Keratinocyte (primary cell): ENCODE results near the gene CACNA2D2. TPM values are rescaled to one million over a fixed set of nuclear protein-coding genes. Genes with fewer than 3 reads are reported as not detected.
A peak's percentile ranks its signal among the peaks of the same experiment; 100 is the strongest.

Experiments
- DNase-seq: peaks from one replicate; pipeline ENCODE4 v3.0.0-alpha.2; 2011; ENCODE audit warnings: low read depth, missing footprints, low spot score
- FAIRE-seq: peaks from 2 replicates; lab custom pipeline; 2011; peaks lifted over from hg19 to GRCh38; lab: Jason Lieb, UNC
- H2AFZ ChIP-seq: 2 replicates; pipeline ENCODE4 v1.6.0; 2012; ENCODE audit warnings: low read length, control low read depth, inconsistent platforms; ENCODE audit not compliant: control insufficient read depth
- H3K27ac ChIP-seq: 2 replicates; pipeline ENCODE4 v1.5.1; 2011; ENCODE audit warnings: low read length; ENCODE audit not compliant: control insufficient read depth, insufficient read depth
- H3K27me3 ChIP-seq: 3 replicates; pipeline ENCODE4 v1.6.0; 2011; ENCODE audit warnings: low read length; ENCODE audit not compliant: control insufficient read depth, insufficient read depth; ENCODE audit errors: extremely low read depth
- H3K36me3 ChIP-seq, 2 experiments: 2 replicates in 1 of 2; 3 replicates in 1 of 2; pipeline ENCODE4 v1.5.1; 2011; ENCODE audit warnings: low read length in 2 of 2, mild to moderate bottlenecking in 1 of 2; ENCODE audit not compliant: control insufficient read depth in 2 of 2, insufficient read depth in 2 of 2; ENCODE audit errors: extremely low read depth in 1 of 2
- H3K4me1 ChIP-seq: 3 replicates; pipeline ENCODE4 v1.5.1; 2011; ENCODE audit warnings: low read length; ENCODE audit not compliant: control insufficient read depth, insufficient read depth; ENCODE audit errors: extremely low read depth
- H3K4me2 ChIP-seq: 3 replicates; pipeline ENCODE4 v1.6.0; 2011; ENCODE audit warnings: low read depth, low read length; ENCODE audit not compliant: control insufficient read depth, insufficient read depth; ENCODE audit errors: extremely low read depth
- H3K4me3 ChIP-seq, 3 experiments: fragments of 200-600 bp in 1 of 3; sonication (generic) in 1 of 3; 2 replicates in 2 of 3; 3 replicates in 1 of 3; pipeline ENCODE4 v1.5.1; 2011 to 2016; ENCODE audit warnings: low read length in 3 of 3, mild to moderate bottlenecking in 3 of 3, control low read depth in 2 of 3, inconsistent platforms in 1 of 3, low read depth in 1 of 3, mixed read lengths in 1 of 3, mixed run types in 1 of 3, moderate library complexity in 1 of 3; ENCODE audit not compliant: control insufficient read depth in 2 of 3, insufficient read depth in 2 of 3; ENCODE audit errors: extremely low read depth in 1 of 3
- H3K79me2 ChIP-seq: 2 replicates; pipeline ENCODE4 v1.6.0; 2012; ENCODE audit warnings: low read length; ENCODE audit not compliant: control insufficient read depth, insufficient read depth
- H3K9ac ChIP-seq: 3 replicates; pipeline ENCODE4 v1.6.0; 2011; ENCODE audit warnings: low read length; ENCODE audit not compliant: control insufficient read depth, insufficient read depth; ENCODE audit errors: extremely low read depth
- H3K9me1 ChIP-seq: 3 replicates; pipeline ENCODE4 v1.6.0; 2011; ENCODE audit warnings: low read length; ENCODE audit not compliant: control insufficient read depth, insufficient read depth; ENCODE audit errors: extremely low read depth
- H3K9me3 ChIP-seq: 2 replicates; pipeline ENCODE4 v1.5.1; 2012; ENCODE audit warnings: low read depth, low read length; ENCODE audit not compliant: control insufficient read depth
- H4K20me1 ChIP-seq: 3 replicates; pipeline ENCODE4 v1.6.0; 2011; ENCODE audit warnings: low read length; ENCODE audit not compliant: control insufficient read depth, insufficient read depth; ENCODE audit errors: extremely low read depth
- CTCF ChIP-seq, 3 experiments: IDR thresholded peaks in 1 of 3; conservative IDR thresholded peaks in 1 of 3; optimal IDR thresholded peaks in 1 of 3; 2 replicates in 2 of 3; 3 replicates in 1 of 3; pipeline versions ENCODE3 to v1.5.1; 2011; ENCODE audit warnings: low read length in 3 of 3, mild to moderate bottlenecking in 3 of 3, moderate library complexity in 2 of 3, control low read depth in 1 of 3, inconsistent platforms in 1 of 3; ENCODE audit not compliant: insufficient read depth in 2 of 3; ENCODE audit errors: extremely low read depth in 1 of 3
- EZH2 ChIP-seq: IDR thresholded peaks from one replicate; pipeline ENCODE4 v1.6.1; 2012; ENCODE audit warnings: inconsistent platforms, mild to moderate bottlenecking, low read length, moderate library complexity
- dilution Hi-C: fragments of 300-500 bp; cut with MboI; formaldehyde crosslinking; loops from one replicate; pipeline ENCODE4 v1.7.0; 2020; ENCODE audit warnings: low sequenced_read_pairs; ENCODE audit not compliant: extremely low pct_ligation_motif_present
- polyA plus RNA-seq, 5 experiments: library from polyadenylated mRNA; depleted of rRNA in 3 of 5; stranded (reverse) in 3 of 5; stranded (forward) in 1 of 5; unstranded in 1 of 5; fragments of >200 nt; gene quantifications; 1 replicate in 1 of 5; 2 replicates in 3 of 5; 3 replicates in 1 of 5; pipeline versions ENCODE4 v1.2.1 to v1.2.3, GENCODE V29; 2011 to 2012; ENCODE audit warnings: missing spikeins in 2 of 5, low read depth in 1 of 5, low replicate concordance in 1 of 5

The CACNA2D2 gene
- polyA plus RNA-seq, 1 donor (not counting 4 experiments of a cell fraction or from before 2014, with no cell fraction given) = 0.04 TPM

- no peaks in the 10 kb centered on the region for H3K9me3 ChIP-seq
- no peak for FAIRE-seq
- dilution Hi-C loops = no loop called here
- H3K36me3 ChIP-seq = peaks cover 26 to 30% of the 10 kb centered on the region in 2 experiments
- no peak for DNase-seq
- peak overlapping the region in 2 of 3 experiments; percentile 78 to 88 for H3K4me3 ChIP-seq
- H4K20me1 ChIP-seq = peaks cover 6% of the 10 kb centered on the region
- H3K79me2 ChIP-seq = peaks cover 57% of the 10 kb centered on the region
- H3K9me1 ChIP-seq = peaks cover 2% of the 10 kb centered on the region
- no peak for TF ChIP-seq EZH2
- H2AFZ ChIP-seq = no peak overlapping the region
- peak overlapping the region; percentile 88 for H3K4me2 ChIP-seq
- no peak overlapping the region for H3K9ac ChIP-seq
- peaks cover 35% of the 10 kb centered on the region for H3K4me1 ChIP-seq
- no peaks in the 10 kb centered on the region for H3K27me3 ChIP-seq
- no peak overlapping the region for H3K27ac ChIP-seq
Measured at GRCh38 chr3:50355829-50356552, 147.4 kb downstream of the CACNA2D2 start.

GRCh38 chr3:50354850-50355249, 148.6 kb downstream of the CACNA2D2 start:
- dilution Hi-C loops = no loop called here
- H3K9me3 ChIP-seq = no peaks in the 10 kb centered on the region
- H2AFZ ChIP-seq = no peak overlapping the region
- H3K9me1 ChIP-seq = peaks cover 2% of the 10 kb centered on the region
- no peak overlapping the region for H3K4me3 ChIP-seq
- H3K4me2 ChIP-seq = no peak overlapping the region
- no peak overlapping the region for H3K9ac ChIP-seq
- TF ChIP-seq CTCF (optimal IDR thresholded peaks at IDR 0.05 in 1 of 3, IDR thresholded peaks at IDR 0.05 in 1 of 3, conservative IDR thresholded peaks at IDR 0.05 in 1 of 3; ENCODE audit: extremely low read depth in 1 of 3, insufficient read depth in 2 of 3, low read length in 3 of 3) = no peak
- TF ChIP-seq EZH2 = no peak
- H3K36me3 ChIP-seq = peaks cover 26 to 30% of the 10 kb centered on the region in 2 experiments
- H3K4me1 ChIP-seq = peaks cover 41% of the 10 kb centered on the region
- no peaks in the 10 kb centered on the region for H3K27me3 ChIP-seq
- H3K27ac ChIP-seq = no peak overlapping the region
- DNase-seq (no peak), FAIRE-seq (no peak)
- H4K20me1 ChIP-seq = peaks cover 6% of the 10 kb centered on the region
- peaks cover 60% of the 10 kb centered on the region for H3K79me2 ChIP-seq
